Measurements from ENCODE around the gene CRYBA1. TPM values are rescaled to one million over a fixed set of nuclear protein-coding genes. Genes with fewer than 3 reads are reported as not detected.
"Not testable (repeated sequence)": the region's sequence is repeated elsewhere in the genome, so short reads cannot be mapped to it uniquely, and the experiment has no call there.

Gene CRYBA1
- total RNA-seq, 1 experiment from 2014 or later: not detected

- Histone ChIP-seq H3K79me2 (ENCODE audit: low read length) (no peaks in the 10 kb centered on the region), H2AFZ (ENCODE audit: low read length) (no peak overlapping the region), H3K9me2 (replicated peaks; ENCODE audit: insufficient read depth, low read length) (no peaks in the 10 kb centered on the region), H3K36me3 (ENCODE audit: insufficient read depth, low read length) (no peaks in the 10 kb centered on the region), H3K27ac (ENCODE audit: low read length) (no peak overlapping the region), H3K9me3 (ENCODE audit: low read length) (no peaks in the 10 kb centered on the region), H3K4me3 (ENCODE audit: low read length) (no peak overlapping the region), H4K20me1 (ENCODE audit: insufficient read depth, low read depth, low read length) (no peaks in the 10 kb centered on the region), H3K4me2 (ENCODE audit: low read depth, low read length, poor library complexity, severe bottlenecking) (no peak overlapping the region), H3K4me1 (ENCODE audit: low read length) (no peaks in the 10 kb centered on the region), H3K27me3 (ENCODE audit: low read length) (no peaks in the 10 kb centered on the region), H3K9ac (ENCODE audit: low read length) (no peak overlapping the region)
- DNase-seq: peak; percentile 71
These were observed 5.6 kb downstream of the CRYBA1 start for GRCh38 chr17:29252101-29252791.

- no peaks in the 10 kb centered on the region for H3K79me2 ChIP-seq (ENCODE audit: low read length)
- no peak overlapping the region for H3K9ac ChIP-seq (ENCODE audit: low read length)
- H2AFZ ChIP-seq (ENCODE audit: low read length): no peak overlapping the region
- H3K36me3 ChIP-seq (ENCODE audit: insufficient read depth, low read length): no peaks in the 10 kb centered on the region
- H3K27ac ChIP-seq (ENCODE audit: low read length): no peak overlapping the region
- no peak overlapping the region for H3K4me3 ChIP-seq (ENCODE audit: low read length)
- H3K4me2 ChIP-seq (ENCODE audit: low read depth, low read length, poor library complexity, severe bottlenecking): no peak overlapping the region
- H3K27me3 ChIP-seq (ENCODE audit: low read length): no peaks in the 10 kb centered on the region
- no peaks in the 10 kb centered on the region for H3K9me3 ChIP-seq (ENCODE audit: low read length)
- DNase-seq: no peak
- no peaks in the 10 kb centered on the region for H4K20me1 ChIP-seq (ENCODE audit: insufficient read depth, low read depth, low read length)
- H3K9me2 ChIP-seq (replicated peaks; ENCODE audit: insufficient read depth, low read length): no peaks in the 10 kb centered on the region
- H3K4me1 ChIP-seq (ENCODE audit: low read length): no peaks in the 10 kb centered on the region
These were observed 6.4 kb downstream of the CRYBA1 start for GRCh38 chr17:29253037-29253436.

- H3K79me2 ChIP-seq (ENCODE audit: low read length): no peaks in the 10 kb centered on the region
- H2AFZ ChIP-seq (ENCODE audit: low read length): no peak overlapping the region
- H3K9ac ChIP-seq (ENCODE audit: low read length): no peak overlapping the region
- no peak overlapping the region for H3K4me3 ChIP-seq (ENCODE audit: low read length)
- peaks cover 13% of the 10 kb centered on the region; the same call in 1 of the 2 replicates for H4K20me1 ChIP-seq (ENCODE audit: insufficient read depth, low read depth, low read length)
- H3K4me2 ChIP-seq (ENCODE audit: low read depth, low read length, poor library complexity, severe bottlenecking): no peak overlapping the region
- peaks cover 17% of the 10 kb centered on the region for H3K36me3 ChIP-seq (ENCODE audit: insufficient read depth, low read length)
- H3K4me1 ChIP-seq (ENCODE audit: low read length): no peaks in the 10 kb centered on the region
- DNase-seq: no peak
- no peaks in the 10 kb centered on the region for H3K9me3 ChIP-seq (ENCODE audit: low read length)
- no peaks in the 10 kb centered on the region for H3K9me2 ChIP-seq (replicated peaks; ENCODE audit: insufficient read depth, low read length)
- no peak overlapping the region for H3K27ac ChIP-seq (ENCODE audit: low read length)
- H3K27me3 ChIP-seq (ENCODE audit: low read length): no peaks in the 10 kb centered on the region
These were observed 9.4 kb downstream of the CRYBA1 start for GRCh38 chr17:29255926-29256522.

- no peak overlapping the region for H3K27ac ChIP-seq (ENCODE audit: low read length)
These were observed 10.2 kb downstream of the CRYBA1 start for GRCh38 chr17:29256735-29257466.

GRCh38 chr17:29257756-29258155 is 11.1 kb downstream of the CRYBA1 start:
- Histone ChIP-seq H3K36me3 (ENCODE audit: insufficient read depth, low read length) (peaks cover 33% of the 10 kb centered on the region), H3K4me2 (ENCODE audit: low read depth, low read length, poor library complexity, severe bottlenecking) (no peak overlapping the region), H4K20me1 (ENCODE audit: insufficient read depth, low read depth, low read length) (peaks cover 29% of the 10 kb centered on the region), H3K9ac (ENCODE audit: low read length) (no peak overlapping the region), H3K4me1 (ENCODE audit: low read length) (no peaks in the 10 kb centered on the region), H3K9me2 (replicated peaks; ENCODE audit: insufficient read depth, low read length) (no peaks in the 10 kb centered on the region), H3K27me3 (ENCODE audit: low read length) (no peaks in the 10 kb centered on the region), H2AFZ (ENCODE audit: low read length) (no peak overlapping the region), H3K9me3 (ENCODE audit: low read length) (no peaks in the 10 kb centered on the region), H3K27ac (ENCODE audit: low read length) (no peak overlapping the region), H3K4me3 (ENCODE audit: low read length) (no peak overlapping the region), H3K79me2 (ENCODE audit: low read length) (peaks cover 11% of the 10 kb centered on the region)
- DNase-seq: no peak

More at GRCh38 chr17:29256735-29257466, 10.2 kb downstream of the CRYBA1 start:
- peaks cover 22% of the 10 kb centered on the region for H4K20me1 ChIP-seq (ENCODE audit: insufficient read depth, low read depth, low read length)
- peaks cover 7% of the 10 kb centered on the region for H3K79me2 ChIP-seq (ENCODE audit: low read length)
- H3K9me3 ChIP-seq (ENCODE audit: low read length): no peaks in the 10 kb centered on the region
- H3K36me3 ChIP-seq (ENCODE audit: insufficient read depth, low read length): peaks cover 26% of the 10 kb centered on the region
- H3K4me2 ChIP-seq (ENCODE audit: low read depth, low read length, poor library complexity, severe bottlenecking): no peak overlapping the region
- H3K9me2 ChIP-seq (replicated peaks; ENCODE audit: insufficient read depth, low read length): no peaks in the 10 kb centered on the region
- no peak overlapping the region for H2AFZ ChIP-seq (ENCODE audit: low read length)
- H3K9ac ChIP-seq (ENCODE audit: low read length): no peak overlapping the region
- no peak for DNase-seq
- no peaks in the 10 kb centered on the region for H3K4me1 ChIP-seq (ENCODE audit: low read length)
- H3K27me3 ChIP-seq (ENCODE audit: low read length): no peaks in the 10 kb centered on the region
- no peak overlapping the region for H3K4me3 ChIP-seq (ENCODE audit: low read length)

GRCh38 chr17:29263916-29264315 is 17.3 kb downstream of the CRYBA1 start:
- Histone ChIP-seq H3K9ac (ENCODE audit: low read length) (no peak overlapping the region), H3K36me3 (ENCODE audit: insufficient read depth, low read length) (peaks cover 72% of the 10 kb centered on the region), H3K9me2 (replicated peaks; ENCODE audit: insufficient read depth, low read length) (no peaks in the 10 kb centered on the region), H3K9me3 (ENCODE audit: low read length) (no peaks in the 10 kb centered on the region), H3K79me2 (ENCODE audit: low read length) (peaks cover 47% of the 10 kb centered on the region), H4K20me1 (ENCODE audit: insufficient read depth, low read depth, low read length) (peaks cover 57% of the 10 kb centered on the region), H3K27ac (ENCODE audit: low read length) (no peak overlapping the region), H3K4me1 (ENCODE audit: low read length) (no peaks in the 10 kb centered on the region), H3K27me3 (ENCODE audit: low read length) (no peaks in the 10 kb centered on the region), H3K4me3 (ENCODE audit: low read length) (no peak overlapping the region), H3K4me2 (ENCODE audit: low read depth, low read length, poor library complexity, severe bottlenecking) (no peak overlapping the region), H2AFZ (ENCODE audit: low read length) (no peak overlapping the region)
- DNase-seq: no peak

GRCh38 chr17:29271980-29272379 is 25.3 kb downstream of the CRYBA1 start:
- not testable (repeated sequence) for H3K9me3 ChIP-seq (ENCODE audit: low read length); H2AFZ ChIP-seq (ENCODE audit: low read length); H3K4me1 ChIP-seq (ENCODE audit: low read length); H3K9me2 ChIP-seq (replicated peaks; ENCODE audit: insufficient read depth, low read length); H3K9ac ChIP-seq (ENCODE audit: low read length); H3K27me3 ChIP-seq (ENCODE audit: low read length); H3K4me3 ChIP-seq (ENCODE audit: low read length); DNase-seq; H3K27ac ChIP-seq (ENCODE audit: low read length); H3K4me2 ChIP-seq (ENCODE audit: low read depth, low read length, poor library complexity, severe bottlenecking)
- H4K20me1 ChIP-seq (ENCODE audit: insufficient read depth, low read depth, low read length): peaks cover 75% of the 10 kb centered on the region
- H3K36me3 ChIP-seq (ENCODE audit: insufficient read depth, low read length): peaks cover 51% of the 10 kb centered on the region; the same call in 1 of the 2 replicates
- H3K79me2 ChIP-seq (ENCODE audit: low read length): peaks cover 87% of the 10 kb centered on the region

- Histone ChIP-seq H2AFZ (ENCODE audit: low read length) (no peak overlapping the region), H3K36me3 (ENCODE audit: insufficient read depth, low read length) (peaks cover 56% of the 10 kb centered on the region), H3K27me3 (ENCODE audit: low read length) (no peaks in the 10 kb centered on the region), H3K4me3 (ENCODE audit: low read length) (no peak overlapping the region), H3K79me2 (ENCODE audit: low read length) (peaks cover 92% of the 10 kb centered on the region), H3K27ac (ENCODE audit: low read length) (no peak overlapping the region), H3K9ac (ENCODE audit: low read length) (no peak overlapping the region), H4K20me1 (ENCODE audit: insufficient read depth, low read depth, low read length) (peaks cover 77% of the 10 kb centered on the region), H3K4me1 (ENCODE audit: low read length) (no peaks in the 10 kb centered on the region), H3K9me3 (ENCODE audit: low read length) (no peaks in the 10 kb centered on the region), H3K9me2 (replicated peaks; ENCODE audit: insufficient read depth, low read length) (no peaks in the 10 kb centered on the region), H3K4me2 (ENCODE audit: low read depth, low read length, poor library complexity, severe bottlenecking) (no peak overlapping the region)
- DNase-seq: no peak
These were observed 27.3 kb downstream of the CRYBA1 start for GRCh38 chr17:29273924-29274323.
